Calu3 (cell line): ENCODE results near the gene LGI2. TPM values are rescaled to one million over a fixed set of nuclear protein-coding genes. Genes with fewer than 3 reads are reported as not detected.

ENCODE experiments used
- BruUV-seq: library from RNA; stranded (reverse); fragments of 400-500 nt; replicated peaks from 2 replicates; lab custom pipeline; 2021; lab: Mats Ljungman, UMichigan
- CTCF ChIA-PET: fragments of 300-600 bp; sonication (Branson Sonifier 250); formaldehyde crosslinking; loops from one replicate; lab custom pipeline; 2022; ENCODE audit warnings: antibody characterized with exemption; lab: Charles Lee
- DNase-seq: peaks from one replicate; pipeline ENCODE4 v3.0.0; 2022
- H3K27ac Mint-ChIP-seq: one replicate; pipeline ENCODE4 v1.8.0; 2022; ENCODE audit warnings: mixed read lengths; ENCODE audit not compliant: unreplicated experiment
- H3K27me3 Mint-ChIP-seq: one replicate; pipeline ENCODE4 v1.8.0; 2022; ENCODE audit warnings: mixed read lengths; ENCODE audit not compliant: unreplicated experiment
- H3K36me3 Mint-ChIP-seq: one replicate; pipeline ENCODE4 v1.8.0; 2022; ENCODE audit warnings: mild to moderate bottlenecking, moderate library complexity, mixed read lengths; ENCODE audit not compliant: insufficient read depth, unreplicated experiment
- H3K4me1 Mint-ChIP-seq: one replicate; pipeline ENCODE4 v1.8.0; 2022; ENCODE audit warnings: mild to moderate bottlenecking, low read depth, mixed read lengths; ENCODE audit not compliant: unreplicated experiment
- H3K4me3 Mint-ChIP-seq: one replicate; pipeline ENCODE4 v1.8.0; 2022; ENCODE audit warnings: mild to moderate bottlenecking, low read depth, moderate library complexity, mixed read lengths; ENCODE audit not compliant: unreplicated experiment
- H3K9me3 Mint-ChIP-seq: one replicate; pipeline ENCODE4 v1.8.0; 2022; ENCODE audit warnings: low read depth, mixed read lengths; ENCODE audit not compliant: unreplicated experiment
- intact Hi-C: fragments of 100-400 bp; cut with micrococcal nuclease; formaldehyde crosslinking; loops from one replicate; pipeline ENCODE4 v1.10.0; 2022; ENCODE audit not compliant: unreplicated experiment
- total RNA-seq: library from RNA; stranded (reverse); gene quantifications from 2 replicates; pipeline ENCODE4 v1.2.3, GENCODE V29; 2022
- TF ChIP-seq, protein P1 (sequence below): fragments of 200-600 bp; IDR thresholded peaks from one replicate; pipeline ENCODE4 v1.8.0; 2022; ENCODE audit warnings: antibody characterized with exemption; ENCODE audit not compliant: unreplicated experiment

LGI2 gene
- total RNA-seq, 1 experiment from 2014 or later: 0.59 TPM

DNA sequence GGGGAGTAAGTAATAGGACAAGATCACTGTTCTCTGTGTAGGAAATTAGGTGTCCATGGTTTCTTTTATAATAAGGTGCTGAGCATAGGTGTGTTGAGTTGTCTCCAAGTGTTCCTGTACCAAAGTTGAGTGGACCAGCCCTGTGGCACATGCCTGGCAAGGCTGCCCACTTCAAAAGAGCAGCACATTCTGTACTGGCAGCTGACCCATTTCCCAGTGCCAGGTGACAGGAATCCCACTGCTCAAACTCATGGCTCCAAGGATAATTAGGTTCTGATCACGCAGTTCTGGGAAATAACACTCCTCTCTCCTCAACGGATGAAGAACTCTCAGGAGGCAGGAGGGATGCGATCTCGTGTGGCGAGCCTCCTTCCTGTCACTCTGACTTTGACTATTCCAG, 12.8 kb upstream of the LGI2 start:
- Mint-ChIP-seq H3K4me1 (no peaks in the 10 kb centered on the region), H3K36me3 (no peaks in the 10 kb centered on the region), H3K27ac (no peak overlapping the region), H3K27me3 (peaks cover 62% of the 10 kb centered on the region), H3K9me3 (no peaks in the 10 kb centered on the region), H3K4me3 (no peak overlapping the region)
- DNase-seq: no peak
- BruUV-seq: no TSS peak
- CTCF ChIA-PET: no interaction called here
- TF ChIP-seq, protein P1, sequence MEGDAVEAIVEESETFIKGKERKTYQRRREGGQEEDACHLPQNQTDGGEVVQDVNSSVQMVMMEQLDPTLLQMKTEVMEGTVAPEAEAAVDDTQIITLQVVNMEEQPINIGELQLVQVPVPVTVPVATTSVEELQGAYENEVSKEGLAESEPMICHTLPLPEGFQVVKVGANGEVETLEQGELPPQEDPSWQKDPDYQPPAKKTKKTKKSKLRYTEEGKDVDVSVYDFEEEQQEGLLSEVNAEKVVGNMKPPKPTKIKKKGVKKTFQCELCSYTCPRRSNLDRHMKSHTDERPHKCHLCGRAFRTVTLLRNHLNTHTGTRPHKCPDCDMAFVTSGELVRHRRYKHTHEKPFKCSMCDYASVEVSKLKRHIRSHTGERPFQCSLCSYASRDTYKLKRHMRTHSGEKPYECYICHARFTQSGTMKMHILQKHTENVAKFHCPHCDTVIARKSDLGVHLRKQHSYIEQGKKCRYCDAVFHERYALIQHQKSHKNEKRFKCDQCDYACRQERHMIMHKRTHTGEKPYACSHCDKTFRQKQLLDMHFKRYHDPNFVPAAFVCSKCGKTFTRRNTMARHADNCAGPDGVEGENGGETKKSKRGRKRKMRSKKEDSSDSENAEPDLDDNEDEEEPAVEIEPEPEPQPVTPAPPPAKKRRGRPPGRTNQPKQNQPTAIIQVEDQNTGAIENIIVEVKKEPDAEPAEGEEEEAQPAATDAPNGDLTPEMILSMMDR: no peak
- intact Hi-C loops: no loop called here

DNA sequence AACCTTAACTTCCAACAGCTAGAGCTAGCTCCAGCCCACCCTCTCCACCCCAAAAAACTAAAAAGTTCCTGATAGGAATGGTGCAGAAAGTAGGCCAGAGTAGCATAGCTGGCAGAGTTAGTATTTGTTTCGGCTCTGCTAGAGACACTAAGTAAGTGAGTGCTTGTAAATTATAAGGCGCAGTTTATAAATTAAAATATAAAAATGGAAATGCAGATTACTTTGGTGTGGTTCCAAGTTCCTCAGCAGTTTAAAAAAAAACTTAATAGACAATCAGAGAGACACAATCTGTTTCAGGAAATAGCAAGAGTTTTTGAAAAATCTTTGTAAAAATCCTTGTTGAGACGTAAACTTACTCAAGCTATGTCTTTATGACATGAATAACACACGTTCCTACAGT, 2.8 kb upstream of the LGI2 start:
- CTCF ChIA-PET: no interaction called here
- Mint-ChIP-seq H3K36me3 (peaks cover 5% of the 10 kb centered on the region), H3K4me3 (no peak overlapping the region), H3K27ac (no peak overlapping the region), H3K27me3 (peaks cover 74% of the 10 kb centered on the region), H3K9me3 (peaks cover 2% of the 10 kb centered on the region), H3K4me1 (no peaks in the 10 kb centered on the region)
- TF ChIP-seq, protein P1: no peak
- intact Hi-C loops: no loop called here
- DNase-seq: no peak
- BruUV-seq: no TSS peak

DNA sequence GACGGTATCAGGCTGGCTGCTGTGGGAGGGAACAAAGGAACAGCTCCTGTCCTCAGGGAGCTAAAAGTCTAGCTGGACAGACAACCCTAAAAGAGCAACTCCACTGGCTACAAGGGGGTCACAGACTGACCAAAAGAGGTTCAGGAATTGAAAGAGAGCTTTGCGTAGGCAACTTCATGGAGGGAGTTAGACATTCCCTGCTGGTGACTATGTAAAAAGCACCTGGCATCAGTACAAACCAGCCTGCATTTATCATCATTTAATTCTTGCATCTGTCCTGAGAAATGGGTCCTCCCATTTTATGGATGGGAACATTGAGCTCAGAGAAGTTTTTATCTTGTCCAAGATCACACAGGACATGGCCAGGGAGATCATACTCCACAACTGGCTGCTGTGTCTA, 1.4 kb upstream of the LGI2 start:
- H3K27me3 Mint-ChIP-seq: peaks cover 60% of the 10 kb centered on the region
- TF ChIP-seq, protein P1: no peak
- CTCF ChIA-PET: no interaction called here
- no peak for DNase-seq
- H3K4me1 Mint-ChIP-seq: no peaks in the 10 kb centered on the region
- peaks cover 2% of the 10 kb centered on the region for H3K9me3 Mint-ChIP-seq
- intact Hi-C loops: no loop called here
- no peak overlapping the region for H3K27ac Mint-ChIP-seq
- H3K4me3 Mint-ChIP-seq: no peak overlapping the region
- BruUV-seq: no TSS peak
- peaks cover 5% of the 10 kb centered on the region for H3K36me3 Mint-ChIP-seq

DNA sequence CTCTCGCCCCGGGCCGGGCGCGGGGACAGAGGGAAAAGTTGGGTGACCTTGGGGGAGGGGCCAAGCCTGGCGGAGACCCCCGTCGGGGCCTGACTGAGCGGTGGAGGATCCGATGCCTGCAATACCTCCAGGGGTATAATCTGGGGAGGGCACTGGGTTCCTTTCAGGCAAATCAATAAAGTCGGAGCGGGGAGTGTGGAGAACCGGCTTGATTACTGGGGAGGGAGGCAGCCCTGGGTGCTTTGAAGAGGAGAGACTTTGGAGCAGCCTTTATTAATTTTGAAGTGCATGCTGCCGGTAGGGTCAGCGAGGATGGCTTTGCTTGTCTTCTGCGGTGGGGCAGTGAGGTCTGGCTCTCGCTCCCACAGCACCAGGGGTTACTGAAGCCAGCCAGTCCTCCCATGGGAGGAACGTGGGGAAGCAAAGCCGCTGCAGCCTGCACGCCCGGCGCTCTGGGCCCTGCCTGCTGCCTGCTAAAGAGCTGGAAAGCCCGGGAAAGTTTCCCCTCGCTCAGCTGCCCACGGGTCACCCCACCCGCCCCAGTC, 403 bp upstream of the LGI2 start:
- TF ChIP-seq, protein P1: no peak
- no TSS peak for BruUV-seq
- DNase-seq: peak; percentile 1
- Mint-ChIP-seq H3K4me1 (no peaks in the 10 kb centered on the region), H3K27ac (no peak overlapping the region), H3K36me3 (peaks cover 5% of the 10 kb centered on the region), H3K9me3 (peaks cover 2% of the 10 kb centered on the region), H3K4me3 (peak overlapping the region; percentile 69), H3K27me3 (peaks cover 51% of the 10 kb centered on the region)
- CTCF ChIA-PET: no interaction called here
- intact Hi-C loops: no loop called here
